Gastrocnemius medialis (tissue), 4 donors: Measurements from ENCODE around the gene SERTAD4. TPM values are rescaled to one million over a fixed set of nuclear protein-coding genes. Genes with fewer than 3 reads are reported as not detected.

Experiments
- ATAC-seq, 2 donors: fragments of 150-250 bp; one replicate each; pipeline ENCODE4 v1.9.1; 2016
- DNase-seq, 2 donors: peaks; one replicate each; pipeline ENCODE4 v3.0.0-alpha.2; 2019
- H3K27ac ChIP-seq, 4 donors: fragments of 200-600 bp; sonication (generic); 1 replicate in 1 of 4; 2 replicates in 3 of 4; pipeline ENCODE4 v1.5.1; 2016 to 2018; ENCODE audit warnings: mild to moderate bottlenecking in 2 of 4, moderate library complexity in 1 of 4
- H3K27me3 ChIP-seq, 3 donors: fragments of 200-600 bp; sonication (generic) in 2 of 3; 1 replicate in 1 of 3; 2 replicates in 2 of 3; pipeline versions ENCODE4 v1.5.1 to v1.6.0; 2016 to 2019; ENCODE audit warnings: mild to moderate bottlenecking in 1 of 3, moderate library complexity in 1 of 3
- H3K36me3 ChIP-seq, 2 donors: fragments of 200-600 bp; sonication (generic) in 1 of 2; one replicate each; pipeline ENCODE4 v1.5.1; 2017 to 2018
- H3K4me1 ChIP-seq, 2 donors: fragments of 200-600 bp; sonication (generic) in 1 of 2; one replicate each; pipeline ENCODE4 v1.5.1; 2016 to 2017; ENCODE audit warnings: mild to moderate bottlenecking in 2 of 2
- H3K4me3 ChIP-seq, 4 donors: fragments of 200-600 bp; sonication (generic) in 3 of 4; 1 replicate in 1 of 4; 2 replicates in 3 of 4; pipeline ENCODE4 v1.5.1; 2016 to 2019; ENCODE audit warnings: mild to moderate bottlenecking in 2 of 4
- H3K9me3 ChIP-seq, 3 donors: fragments of 200-600 bp; sonication (generic) in 2 of 3; 1 replicate in 1 of 3; 2 replicates in 2 of 3; pipeline ENCODE4 v1.5.1; 2016 to 2019
- CTCF ChIP-seq, 5 experiments: fragments of 450-650 bp in 3 of 5; fragments of 200-600 bp in 2 of 5; sonication (generic) in 2 of 5; IDR thresholded peaks in 4 of 5; conservative IDR thresholded peaks in 1 of 5; 1 replicate in 4 of 5; 2 replicates in 1 of 5; pipeline ENCODE4 v1.5.1; 2016 to 2019; ENCODE audit warnings: antibody characterized with exemption in 5 of 5, mild to moderate bottlenecking in 3 of 5, moderate library complexity in 3 of 5
- POLR2A ChIP-seq, 2 donors: fragments of 450-650 bp; IDR thresholded peaks; one replicate each; pipeline ENCODE4 v1.6.1; 2017; ENCODE audit warnings: antibody characterized with exemption in 2 of 2, mild to moderate bottlenecking in 2 of 2, moderate library complexity in 2 of 2
- in situ Hi-C, 4 donors: fragments of 200-750 bp; cut with MboI; loops; one replicate each; pipeline versions ENCODE4 v1.15.0 to v1.8.0; 2017; ENCODE audit warnings: low sequenced_read_pairs in 4 of 4
- intact Hi-C: fragments of 100-400 bp; cut with DNase I; formaldehyde crosslinking; loops from one replicate; pipeline ENCODE4 v1.15.1; 2023; ENCODE audit warnings: low total_unique reads
- total RNA-seq, 4 donors: library from RNA; depleted of rRNA; stranded (reverse); fragments of >200 nt; gene quantifications; one replicate each; pipeline versions ENCODE4 v1.1.0 to v1.2.3, GENCODE V29; 2016

Gene SERTAD4
- total RNA-seq, 4 donors from 2014 or later = 0.10 to 0.41 (median 0.16) TPM; not detected in 1

GRCh38 chr1:210292231-210292871 lies 59.8 kb downstream of the SERTAD4 start:
- DNase-seq = peak; percentile 38 to 61
- in situ Hi-C loops (no loop called here), intact Hi-C loops (loop anchor here (1.0 to 5.0 kb wide), 2 partner anchors 19 to 55 kb away; no protein-coding TSS in a partner anchor)
- Histone ChIP-seq H3K27ac (peak overlapping the region; percentile 40 to 76 (median 57)), H3K4me3 (peak overlapping the region; percentile 52 to 72 (median 61)), H3K4me1 (peaks cover 12 to 28% of the 10 kb centered on the region in 2 donors), H3K36me3 (no peaks in the 10 kb centered on the region), H3K9me3 (no peaks in the 10 kb centered on the region), H3K27me3 (no peaks in the 10 kb centered on the region)
- TF ChIP-seq CTCF (IDR thresholded peaks at IDR 0.05 in 4 of 5, conservative IDR thresholded peaks at IDR 0.05 in 1 of 5) (peak in 4 of 5 experiments; percentile 27 to 58 (median 45)), POLR2A (IDR thresholded peaks at IDR 0.05) (no peak)
- peak; percentile 78 to 85 for ATAC-seq

GRCh38 chr1:210293171-210293607 lies 60.6 kb downstream of the SERTAD4 start:
- peak overlapping the region; percentile 52 to 72 (median 61) for H3K4me3 ChIP-seq
- in situ Hi-C loops = no loop called here
- no peaks in the 10 kb centered on the region for H3K27me3 ChIP-seq
- H3K9me3 ChIP-seq = no peaks in the 10 kb centered on the region
- DNase-seq (peak in 1 of 2 donors; percentile 31), ATAC-seq (peak in 1 of 2 donors; percentile 26)
- intact Hi-C loops = loop anchor here (5.0 kb wide), 1 partner anchor 56 kb away; no protein-coding TSS in a partner anchor
- H3K36me3 ChIP-seq = no peaks in the 10 kb centered on the region
- peak overlapping the region; percentile 40 to 76 (median 57) for H3K27ac ChIP-seq
- peaks cover 12 to 28% of the 10 kb centered on the region in 2 donors for H3K4me1 ChIP-seq
- TF ChIP-seq POLR2A (IDR thresholded peaks at IDR 0.05) (no peak), CTCF (IDR thresholded peaks at IDR 0.05 in 4 of 5, conservative IDR thresholded peaks at IDR 0.05 in 1 of 5) (no peak)

- H3K9me3 ChIP-seq = no peaks in the 10 kb centered on the region
- DNase-seq (peak in 1 of 2 donors; percentile 16), ATAC-seq (no peak)
- H3K27me3 ChIP-seq = no peaks in the 10 kb centered on the region
- H3K4me1 ChIP-seq = peaks cover 12 to 28% of the 10 kb centered on the region in 2 donors
- in situ Hi-C loops = no loop called here
- intact Hi-C loops = loop anchor here (5.0 kb wide), 1 partner anchor 58 kb away; no protein-coding TSS in a partner anchor
- no peak overlapping the region for H3K27ac ChIP-seq
- TF ChIP-seq POLR2A (IDR thresholded peaks at IDR 0.05) (no peak), CTCF (IDR thresholded peaks at IDR 0.05 in 4 of 5, conservative IDR thresholded peaks at IDR 0.05 in 1 of 5) (no peak)
- H3K36me3 ChIP-seq = no peaks in the 10 kb centered on the region
- H3K4me3 ChIP-seq = no peak overlapping the region
Measured at GRCh38 chr1:210294999-210295745, 62.6 kb downstream of the SERTAD4 start.

Other genes starting within 250 kb of the SERTAD4 start
- gene HHAT, start 96.1 kb downstream of the SERTAD4 start, total RNA-seq = under 1 TPM in 3 of 4 donors, not detected in 1; 0.31 to 0.33 (median 0.33) TPM